ENCODE measurements around the gene ANXA2R.

Gene ANXA2R

DNA sequence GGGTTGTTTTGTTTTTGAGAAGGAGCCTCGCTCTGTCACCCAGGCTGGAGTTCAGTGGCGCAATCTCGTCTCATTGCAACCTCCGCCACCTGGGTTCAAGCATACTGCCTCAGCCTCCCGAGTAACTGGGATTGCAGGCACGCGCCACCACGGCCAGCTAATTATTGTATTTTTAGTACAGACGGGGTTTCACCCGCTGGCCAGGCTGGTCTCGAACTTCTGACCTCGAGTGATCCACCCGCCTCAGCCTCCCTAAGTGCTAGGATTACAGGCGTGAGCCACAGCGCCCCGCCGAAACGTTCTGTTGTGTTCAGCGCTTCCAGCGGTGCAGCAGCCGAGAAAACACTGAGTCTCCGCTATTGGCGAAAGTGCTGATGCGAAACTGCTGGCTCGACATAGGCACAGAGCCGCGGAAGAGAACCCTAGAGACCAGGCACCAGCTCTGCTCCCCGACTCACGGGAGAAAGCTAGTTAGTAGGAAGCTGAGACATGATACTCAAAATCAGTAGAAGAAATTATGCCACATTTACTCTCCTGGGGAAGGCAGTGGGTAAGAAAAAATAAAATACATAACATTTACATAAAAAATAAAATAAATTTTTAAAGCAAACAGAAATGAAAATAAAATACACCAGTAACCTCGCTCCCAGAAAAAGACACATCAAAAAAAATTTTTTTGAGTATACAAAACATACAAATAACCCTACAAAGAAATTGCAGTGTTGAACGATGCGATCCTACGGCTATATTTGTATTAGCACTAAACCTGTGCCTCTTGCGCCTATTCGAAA, 31.6 kb downstream of the ANXA2R start:
- Histone ChIP-seq H3K27ac (ENCODE audit: low read depth, low read length) (no peak overlapping the region), H3K36me3 (ENCODE audit: control insufficient read depth, insufficient read depth, low read length) (no peaks in the 10 kb centered on the region), H3K9me3 (ENCODE audit: control insufficient read depth, insufficient read depth, low read depth, low read length) (no peaks in the 10 kb centered on the region), H3K4me3 (ENCODE audit: low read depth, low read length) (peak overlapping the region; percentile 55), H3K4me1 (ENCODE audit: control insufficient read depth, insufficient read depth, low read length) (no peaks in the 10 kb centered on the region), H3K27me3 (ENCODE audit: control insufficient read depth, insufficient read depth, low read length) (peaks cover 46% of the 10 kb centered on the region), H3K9ac (ENCODE audit: low read length) (no peak overlapping the region)

DNA sequence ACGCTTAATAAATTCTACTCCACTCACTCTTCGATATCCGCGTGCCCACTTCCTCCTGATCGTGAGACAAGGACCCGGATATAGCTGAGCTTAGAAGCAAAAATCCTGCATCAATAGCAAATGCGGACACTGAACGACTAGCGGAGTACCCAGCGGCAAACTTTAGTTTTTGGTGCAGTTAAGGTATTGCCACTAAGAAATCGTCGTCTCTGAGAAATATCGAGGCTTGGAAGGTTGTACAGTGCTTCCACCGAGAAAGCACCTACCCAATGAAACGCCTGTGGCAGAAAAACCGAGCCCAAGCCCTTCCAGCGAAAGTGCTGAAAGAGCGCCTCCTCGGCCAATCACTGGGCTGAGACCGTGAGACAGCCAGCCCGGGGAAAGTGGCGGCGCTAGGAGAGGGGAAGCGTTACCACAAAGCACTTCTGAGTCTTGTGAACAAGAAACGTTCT, 32.2 kb downstream of the ANXA2R start:
- Histone ChIP-seq H3K27me3 (ENCODE audit: control insufficient read depth, insufficient read depth, low read length) (peaks cover 45% of the 10 kb centered on the region), H3K4me1 (ENCODE audit: control insufficient read depth, insufficient read depth, low read length) (no peaks in the 10 kb centered on the region), H3K4me3 (ENCODE audit: low read depth, low read length) (peak overlapping the region; percentile 55), H3K27ac (ENCODE audit: low read depth, low read length) (no peak overlapping the region), H3K9me3 (ENCODE audit: control insufficient read depth, insufficient read depth, low read depth, low read length) (no peaks in the 10 kb centered on the region), H3K36me3 (ENCODE audit: control insufficient read depth, insufficient read depth, low read length) (no peaks in the 10 kb centered on the region), H3K9ac (ENCODE audit: low read length) (no peak overlapping the region)

DNA sequence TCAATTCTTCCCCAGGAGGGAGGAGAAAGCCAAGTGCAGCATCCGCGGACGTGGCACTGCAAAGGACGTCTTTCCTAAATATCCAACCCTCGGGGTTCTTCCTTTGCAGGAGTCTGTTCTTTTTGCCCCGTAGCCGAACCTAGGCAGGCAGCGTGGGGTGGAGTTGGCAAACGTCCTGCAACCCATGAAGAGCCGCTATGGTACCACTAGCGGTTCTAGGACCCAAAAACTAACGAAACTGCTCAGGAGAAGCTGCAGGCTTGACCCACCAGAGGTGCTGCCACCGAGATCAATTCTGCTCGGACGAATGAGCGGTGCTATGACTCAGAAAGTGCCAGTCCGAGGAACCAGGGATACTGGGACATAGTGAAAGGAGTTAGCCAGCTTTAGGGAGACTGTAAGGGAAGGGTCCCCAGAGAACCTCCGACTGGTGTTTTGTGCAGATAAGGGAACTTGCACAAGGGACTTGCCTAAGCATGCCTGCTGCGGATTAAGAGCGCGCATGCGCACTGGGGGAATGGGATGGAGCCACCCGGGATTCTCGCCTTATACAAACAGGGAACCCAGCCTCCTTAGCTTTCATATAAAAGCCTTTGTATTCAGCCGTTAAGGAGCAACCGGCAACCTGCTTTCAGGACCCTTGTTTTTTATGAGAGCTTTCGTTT, 32.7 kb downstream of the ANXA2R start:
- Histone ChIP-seq H3K4me3 (ENCODE audit: low read depth, low read length) (peak overlapping the region; percentile 55), H3K27me3 (ENCODE audit: control insufficient read depth, insufficient read depth, low read length) (peaks cover 46% of the 10 kb centered on the region)

DNA sequence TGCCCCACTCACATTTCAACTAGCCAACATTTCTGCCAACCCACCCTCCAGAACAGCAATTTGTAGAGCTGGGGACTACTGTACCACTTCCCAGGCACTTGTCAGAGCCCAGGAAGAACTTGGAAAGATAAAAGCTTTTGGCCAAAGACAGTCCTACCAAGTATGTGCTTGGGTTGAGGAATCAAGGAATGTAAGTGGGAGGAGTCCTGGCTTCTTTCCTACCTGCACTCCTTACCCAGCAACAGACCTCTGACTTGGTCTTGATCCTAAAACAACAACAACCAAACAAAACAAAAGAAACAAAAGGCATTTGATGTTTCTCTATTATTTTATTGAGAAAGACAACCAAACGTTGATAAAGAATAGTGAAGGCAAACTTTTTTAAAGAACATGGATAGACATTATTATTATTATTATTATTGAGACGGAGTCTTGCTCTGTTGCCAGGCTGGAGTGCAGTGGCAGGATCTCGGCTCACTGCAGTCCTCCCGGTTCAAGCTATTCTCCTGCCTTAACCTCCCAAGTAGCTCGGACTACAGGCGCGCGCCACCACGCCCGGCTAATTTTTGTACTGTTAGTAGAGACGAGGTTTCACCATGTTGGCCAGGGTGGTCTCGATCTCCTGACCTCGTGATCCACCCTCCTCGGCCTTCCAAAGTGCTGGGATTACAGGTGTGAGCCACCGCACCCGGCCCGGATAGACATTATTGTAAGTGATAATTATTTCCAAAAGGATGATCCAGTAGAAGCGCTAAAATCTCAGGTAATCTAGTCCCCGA, 33.5 kb downstream of the ANXA2R start:
- peak overlapping the region; percentile 55; the same call in 1 of the 2 replicates for H3K4me3 ChIP-seq (ENCODE audit: low read depth, low read length)
- no peaks in the 10 kb centered on the region for H3K4me1 ChIP-seq (ENCODE audit: control insufficient read depth, insufficient read depth, low read length)
- H3K27me3 ChIP-seq (ENCODE audit: control insufficient read depth, insufficient read depth, low read length): peaks cover 46% of the 10 kb centered on the region
- no peaks in the 10 kb centered on the region for H3K36me3 ChIP-seq (ENCODE audit: control insufficient read depth, insufficient read depth, low read length)
- H3K9ac ChIP-seq (ENCODE audit: low read length): no peak overlapping the region
- no peaks in the 10 kb centered on the region for H3K9me3 ChIP-seq (ENCODE audit: control insufficient read depth, insufficient read depth, low read depth, low read length)
- H3K27ac ChIP-seq (ENCODE audit: low read depth, low read length): no peak overlapping the region

More for the DNA sequence above, 32.7 kb downstream of the ANXA2R start:
- H3K27ac ChIP-seq (ENCODE audit: low read depth, low read length): 0 out of 2 replicates have a peak overlapping the region, but pooled peaks have one; percentile 17
- peak overlapping the region; percentile 12 for H3K9ac ChIP-seq (ENCODE audit: low read length)
- no peaks in the 10 kb centered on the region for H3K4me1 ChIP-seq (ENCODE audit: control insufficient read depth, insufficient read depth, low read length)
- H3K9me3 ChIP-seq (ENCODE audit: control insufficient read depth, insufficient read depth, low read depth, low read length): no peaks in the 10 kb centered on the region
- no peaks in the 10 kb centered on the region for H3K36me3 ChIP-seq (ENCODE audit: control insufficient read depth, insufficient read depth, low read length)

DNA sequence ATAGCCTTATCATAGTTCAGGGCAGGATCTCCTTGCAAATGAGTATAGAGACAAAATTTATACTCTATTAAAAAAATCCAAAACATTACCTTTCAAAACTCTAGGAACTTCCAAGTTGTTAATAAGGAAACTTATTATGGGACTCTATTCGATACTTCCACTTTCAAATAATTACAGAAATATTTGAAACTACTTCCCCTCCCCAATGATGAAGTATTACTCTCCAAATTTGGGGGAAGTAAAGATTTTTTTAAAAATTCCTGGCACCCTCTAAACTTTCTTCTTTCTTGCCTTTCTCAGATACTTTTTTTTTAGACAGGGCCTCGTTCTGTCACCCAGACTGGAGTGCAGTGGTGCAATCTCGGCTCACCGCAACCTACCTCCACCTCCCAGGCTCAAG, 35.1 kb downstream of the ANXA2R start:
- Histone ChIP-seq H3K27me3 (ENCODE audit: control insufficient read depth, insufficient read depth, low read length) (peaks cover 46% of the 10 kb centered on the region), H3K9ac (ENCODE audit: low read length) (no peak overlapping the region), H3K9me3 (ENCODE audit: control insufficient read depth, insufficient read depth, low read depth, low read length) (no peaks in the 10 kb centered on the region), H3K4me3 (ENCODE audit: low read depth, low read length) (no peak overlapping the region), H3K4me1 (ENCODE audit: control insufficient read depth, insufficient read depth, low read length) (peaks cover 5% of the 10 kb centered on the region; the same call in 1 of the 2 replicates), H3K36me3 (ENCODE audit: control insufficient read depth, insufficient read depth, low read length) (no peaks in the 10 kb centered on the region), H3K27ac (ENCODE audit: low read depth, low read length) (no peak overlapping the region)

DNA sequence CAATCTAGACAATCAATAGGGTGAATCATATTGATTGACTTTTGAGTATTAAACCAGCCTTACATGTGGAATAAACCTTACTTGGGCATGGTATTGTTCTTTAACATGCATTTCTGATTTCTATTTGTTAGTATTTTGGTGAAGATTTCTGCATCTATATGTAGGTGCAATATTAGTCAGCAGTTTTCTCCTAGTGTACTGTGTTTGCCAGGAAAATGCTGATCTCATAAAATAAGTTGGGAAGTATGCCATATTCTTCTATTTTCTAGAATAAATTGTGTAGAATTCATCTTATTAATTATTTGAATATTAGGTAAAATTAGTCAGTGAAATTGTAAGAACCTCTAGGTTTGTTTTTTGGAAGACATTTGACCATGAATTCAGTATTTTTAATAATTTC, 38.4 kb downstream of the ANXA2R start:
- no peaks in the 10 kb centered on the region for H3K36me3 ChIP-seq (ENCODE audit: control insufficient read depth, insufficient read depth, low read length)
- H3K4me3 ChIP-seq (ENCODE audit: low read depth, low read length): no peak overlapping the region
- H3K27me3 ChIP-seq (ENCODE audit: control insufficient read depth, insufficient read depth, low read length): peaks cover 61% of the 10 kb centered on the region

DNA sequence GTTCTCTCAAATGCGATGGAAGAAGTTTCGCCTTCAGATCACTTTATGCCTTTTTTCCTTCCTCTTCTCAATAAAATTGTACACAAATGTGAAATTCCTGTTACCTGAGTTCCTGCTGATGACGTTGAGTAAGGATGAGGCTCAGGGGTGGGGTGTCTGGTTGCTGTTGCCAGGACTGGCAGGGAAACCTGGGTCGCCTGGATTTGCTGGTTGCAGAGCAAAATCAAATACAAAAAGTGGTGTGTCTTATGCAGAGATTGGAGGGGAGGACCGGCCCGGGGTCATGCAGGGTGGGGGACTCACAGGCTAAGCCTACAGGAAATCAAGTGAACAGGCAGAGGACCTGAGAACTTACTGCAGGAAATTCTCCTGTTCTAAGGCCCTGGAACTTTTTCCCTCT, 39.2 kb downstream of the ANXA2R start:
- Histone ChIP-seq H3K27ac (ENCODE audit: low read depth, low read length) (no peak overlapping the region), H3K36me3 (ENCODE audit: control insufficient read depth, insufficient read depth, low read length) (no peaks in the 10 kb centered on the region), H3K9ac (ENCODE audit: low read length) (no peak overlapping the region), H3K4me3 (ENCODE audit: low read depth, low read length) (peak overlapping the region; percentile 63; the same call in 1 of the 2 replicates), H3K9me3 (ENCODE audit: control insufficient read depth, insufficient read depth, low read depth, low read length) (no peaks in the 10 kb centered on the region), H3K27me3 (ENCODE audit: control insufficient read depth, insufficient read depth, low read length) (peaks cover 66% of the 10 kb centered on the region), H3K4me1 (ENCODE audit: control insufficient read depth, insufficient read depth, low read length) (peaks cover 5% of the 10 kb centered on the region; the same call in 1 of the 2 replicates)

More for the DNA sequence above, 38.4 kb downstream of the ANXA2R start:
- Histone ChIP-seq H3K9me3 (ENCODE audit: control insufficient read depth, insufficient read depth, low read depth, low read length) (no peaks in the 10 kb centered on the region), H3K9ac (ENCODE audit: low read length) (no peak overlapping the region), H3K4me1 (ENCODE audit: control insufficient read depth, insufficient read depth, low read length) (peaks cover 5% of the 10 kb centered on the region; the same call in 1 of the 2 replicates), H3K27ac (ENCODE audit: low read depth, low read length) (no peak overlapping the region)

DNA sequence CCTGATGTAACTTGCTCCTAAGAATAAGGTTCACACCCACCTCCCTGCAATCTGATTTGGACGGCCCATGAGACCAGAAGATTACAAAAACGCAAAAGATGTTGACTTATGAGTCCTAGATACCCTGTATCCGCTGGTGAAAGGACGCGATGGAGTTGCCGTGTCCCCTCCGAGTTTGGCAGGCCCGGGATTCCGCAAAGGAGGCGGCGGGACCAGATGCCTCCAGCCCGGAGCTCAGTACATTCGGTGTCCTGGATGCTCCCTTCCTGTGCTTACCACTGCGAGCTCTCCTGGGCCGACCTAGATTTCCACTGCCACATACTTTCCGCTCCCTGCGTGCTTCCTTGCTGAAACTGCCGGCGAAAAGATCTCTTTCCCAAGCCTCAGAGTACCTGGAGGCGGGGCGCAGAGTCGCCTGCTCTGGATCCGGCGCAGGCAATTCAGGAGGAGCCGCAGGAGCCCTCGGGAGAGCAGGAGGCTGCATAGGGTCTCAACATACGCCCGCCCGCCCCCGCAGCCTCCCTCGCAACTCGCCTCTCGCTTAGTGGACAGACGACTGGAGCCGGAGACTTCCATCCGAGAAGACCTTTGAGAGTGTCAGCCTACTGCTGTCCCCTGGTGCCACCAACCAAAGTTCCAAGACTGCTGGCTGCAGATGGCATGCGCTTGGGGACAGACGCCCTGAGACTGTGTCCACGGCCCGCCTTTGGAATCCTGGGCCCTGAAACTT, 39.8 kb downstream of the ANXA2R start:
- Histone ChIP-seq H3K4me3 (ENCODE audit: low read depth, low read length) (peak overlapping the region; percentile 63), H3K9ac (ENCODE audit: low read length) (peak overlapping the region; percentile 30), H3K9me3 (ENCODE audit: control insufficient read depth, insufficient read depth, low read depth, low read length) (no peaks in the 10 kb centered on the region), H3K27me3 (ENCODE audit: control insufficient read depth, insufficient read depth, low read length) (peaks cover 72% of the 10 kb centered on the region), H3K4me1 (ENCODE audit: control insufficient read depth, insufficient read depth, low read length) (peaks cover 5% of the 10 kb centered on the region; the same call in 1 of the 2 replicates), H3K36me3 (ENCODE audit: control insufficient read depth, insufficient read depth, low read length) (no peaks in the 10 kb centered on the region), H3K27ac (ENCODE audit: low read depth, low read length) (no peak overlapping the region)

DNA sequence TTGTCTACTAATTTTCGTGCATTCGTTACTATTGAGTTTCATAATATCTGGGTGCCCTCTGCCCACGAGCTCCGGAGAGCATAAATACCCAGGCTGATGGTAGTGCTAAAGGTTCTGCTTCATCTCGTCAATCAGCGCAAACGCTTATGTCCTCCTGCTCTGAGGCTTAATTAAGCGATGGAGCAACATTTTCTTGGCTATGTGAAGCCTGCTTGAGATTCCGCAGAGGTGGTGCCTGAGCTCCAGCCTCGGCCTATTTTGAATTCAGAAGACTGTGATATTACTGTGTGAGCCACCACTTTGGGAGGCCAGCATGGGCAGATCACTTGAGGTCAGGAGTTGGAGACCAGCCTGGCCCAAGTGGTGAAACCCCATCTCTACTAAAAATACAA, 44.8 kb downstream of the ANXA2R start:
- Histone ChIP-seq H3K27me3 (ENCODE audit: control insufficient read depth, insufficient read depth, low read length) (peaks cover 99% of the 10 kb centered on the region), H3K27ac (ENCODE audit: low read depth, low read length) (no peak overlapping the region), H3K9ac (ENCODE audit: low read length) (no peak overlapping the region), H3K9me3 (ENCODE audit: control insufficient read depth, insufficient read depth, low read depth, low read length) (peaks cover 4% of the 10 kb centered on the region; the same call in 1 of the 2 replicates), H3K4me1 (ENCODE audit: control insufficient read depth, insufficient read depth, low read length) (no peaks in the 10 kb centered on the region; the same call in 1 of the 2 replicates), H3K36me3 (ENCODE audit: control insufficient read depth, insufficient read depth, low read length) (no peaks in the 10 kb centered on the region), H3K4me3 (ENCODE audit: low read depth, low read length) (peak overlapping the region; percentile 59; the same call in 1 of the 2 replicates)
